ENCODE measurements around the gene STAT6. TPM values are rescaled to one million over a fixed set of nuclear protein-coding genes. Genes with fewer than 3 reads are reported as not detected.

Gene STAT6
- polyA plus RNA-seq, 1 experiment, result 79.5 TPM

DNA sequence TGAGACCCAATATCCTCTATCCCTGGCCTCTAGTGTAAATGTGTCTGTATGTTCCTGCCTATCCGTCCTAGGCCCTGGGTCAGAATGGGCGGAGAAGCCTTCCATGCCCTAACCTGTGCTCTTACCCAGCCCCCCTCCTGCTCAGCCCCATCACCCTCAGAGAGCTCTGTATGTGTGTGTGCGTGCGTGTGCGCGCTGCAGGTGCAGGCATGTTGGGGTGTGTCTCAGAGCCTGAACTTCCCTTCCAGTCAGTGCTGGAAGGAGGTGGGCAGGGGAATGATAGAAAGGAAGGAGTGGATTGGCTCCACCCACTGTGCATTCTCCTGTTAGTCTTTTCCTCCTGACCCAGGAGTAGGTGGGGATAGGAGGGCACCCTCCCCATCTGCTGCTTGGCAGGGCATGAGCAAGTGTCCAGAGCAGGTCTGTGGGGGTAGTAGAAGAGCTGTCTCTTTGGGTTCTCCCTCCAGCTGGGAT lies 15.0 kb downstream of the STAT6 start:
- Histone ChIP-seq H3K9me3 (ENCODE audit: control insufficient read depth, insufficient read depth, low read length) (no peaks in the 10 kb centered on the region), H3K27me3 (ENCODE audit: control insufficient read depth, insufficient read depth, low read length) (no peaks in the 10 kb centered on the region), H3K27ac (ENCODE audit: low read depth, low read length) (peak overlapping the region; percentile 31), H3K4me3 (ENCODE audit: low read depth, low read length) (no peak overlapping the region)
- POLR2A ChIA-PET, result interaction anchor here (1.6 to 13.0 kb wide), 2 partner anchors 11 to 87 kb away, joined by 7 to 258 read pairs; partner anchors contain the start of gene STAT6
- CTCF ChIA-PET, result interaction anchor here (1.1 to 1.7 kb wide), 2 partner anchors 16 to 17 kb away, joined by 3 to 8 read pairs; no protein-coding TSS in a partner anchor
- TF ChIP-seq, protein P1, sequence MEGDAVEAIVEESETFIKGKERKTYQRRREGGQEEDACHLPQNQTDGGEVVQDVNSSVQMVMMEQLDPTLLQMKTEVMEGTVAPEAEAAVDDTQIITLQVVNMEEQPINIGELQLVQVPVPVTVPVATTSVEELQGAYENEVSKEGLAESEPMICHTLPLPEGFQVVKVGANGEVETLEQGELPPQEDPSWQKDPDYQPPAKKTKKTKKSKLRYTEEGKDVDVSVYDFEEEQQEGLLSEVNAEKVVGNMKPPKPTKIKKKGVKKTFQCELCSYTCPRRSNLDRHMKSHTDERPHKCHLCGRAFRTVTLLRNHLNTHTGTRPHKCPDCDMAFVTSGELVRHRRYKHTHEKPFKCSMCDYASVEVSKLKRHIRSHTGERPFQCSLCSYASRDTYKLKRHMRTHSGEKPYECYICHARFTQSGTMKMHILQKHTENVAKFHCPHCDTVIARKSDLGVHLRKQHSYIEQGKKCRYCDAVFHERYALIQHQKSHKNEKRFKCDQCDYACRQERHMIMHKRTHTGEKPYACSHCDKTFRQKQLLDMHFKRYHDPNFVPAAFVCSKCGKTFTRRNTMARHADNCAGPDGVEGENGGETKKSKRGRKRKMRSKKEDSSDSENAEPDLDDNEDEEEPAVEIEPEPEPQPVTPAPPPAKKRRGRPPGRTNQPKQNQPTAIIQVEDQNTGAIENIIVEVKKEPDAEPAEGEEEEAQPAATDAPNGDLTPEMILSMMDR (IDR thresholded peaks at IDR 0.05; ENCODE audit: low read depth, low read length), result no peak
- no peak for DNase-seq (ENCODE audit: low read depth, low spot score)

DNA sequence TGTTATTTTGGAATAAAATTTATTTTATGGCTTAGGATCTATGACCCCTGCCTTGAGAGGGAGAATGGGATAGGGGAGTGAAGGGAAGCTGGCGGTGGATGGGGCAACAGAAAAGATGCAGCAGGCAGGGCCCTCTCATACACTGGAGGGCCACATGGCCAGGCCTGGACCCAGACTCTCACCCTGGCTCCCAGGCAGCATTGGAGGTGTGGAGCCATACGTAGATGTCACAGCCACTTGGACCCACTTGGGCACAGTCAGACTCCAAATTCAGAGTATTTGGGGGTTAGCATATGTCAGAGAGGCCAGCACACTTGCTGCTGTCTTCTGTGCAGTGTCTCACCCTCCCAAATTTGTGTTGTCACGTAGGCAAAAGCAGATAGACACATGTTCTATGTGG lies 15.7 kb downstream of the STAT6 start:
- no peaks in the 10 kb centered on the region for H3K27me3 ChIP-seq (ENCODE audit: control insufficient read depth, insufficient read depth, low read length)
- no peak overlapping the region for H3K4me3 ChIP-seq (ENCODE audit: low read depth, low read length)
- ChIA-PET CTCF (interaction anchor here (0.6 to 1.1 kb wide), 2 partner anchors 14 to 16 kb away, joined by 3 to 5 read pairs; no protein-coding TSS in a partner anchor), POLR2A (interaction anchor here (1.6 to 13.0 kb wide), 2 partner anchors 12 to 87 kb away, joined by 7 to 258 read pairs; partner anchors contain the start of gene STAT6)
- no peak for DNase-seq (ENCODE audit: low read depth, low spot score)
- H3K27ac ChIP-seq (ENCODE audit: low read depth, low read length), result peak overlapping the region; percentile 57
- TF ChIP-seq, protein P1 (IDR thresholded peaks at IDR 0.05; ENCODE audit: low read depth, low read length), result no peak
- no peaks in the 10 kb centered on the region for H3K9me3 ChIP-seq (ENCODE audit: control insufficient read depth, insufficient read depth, low read length)

DNA sequence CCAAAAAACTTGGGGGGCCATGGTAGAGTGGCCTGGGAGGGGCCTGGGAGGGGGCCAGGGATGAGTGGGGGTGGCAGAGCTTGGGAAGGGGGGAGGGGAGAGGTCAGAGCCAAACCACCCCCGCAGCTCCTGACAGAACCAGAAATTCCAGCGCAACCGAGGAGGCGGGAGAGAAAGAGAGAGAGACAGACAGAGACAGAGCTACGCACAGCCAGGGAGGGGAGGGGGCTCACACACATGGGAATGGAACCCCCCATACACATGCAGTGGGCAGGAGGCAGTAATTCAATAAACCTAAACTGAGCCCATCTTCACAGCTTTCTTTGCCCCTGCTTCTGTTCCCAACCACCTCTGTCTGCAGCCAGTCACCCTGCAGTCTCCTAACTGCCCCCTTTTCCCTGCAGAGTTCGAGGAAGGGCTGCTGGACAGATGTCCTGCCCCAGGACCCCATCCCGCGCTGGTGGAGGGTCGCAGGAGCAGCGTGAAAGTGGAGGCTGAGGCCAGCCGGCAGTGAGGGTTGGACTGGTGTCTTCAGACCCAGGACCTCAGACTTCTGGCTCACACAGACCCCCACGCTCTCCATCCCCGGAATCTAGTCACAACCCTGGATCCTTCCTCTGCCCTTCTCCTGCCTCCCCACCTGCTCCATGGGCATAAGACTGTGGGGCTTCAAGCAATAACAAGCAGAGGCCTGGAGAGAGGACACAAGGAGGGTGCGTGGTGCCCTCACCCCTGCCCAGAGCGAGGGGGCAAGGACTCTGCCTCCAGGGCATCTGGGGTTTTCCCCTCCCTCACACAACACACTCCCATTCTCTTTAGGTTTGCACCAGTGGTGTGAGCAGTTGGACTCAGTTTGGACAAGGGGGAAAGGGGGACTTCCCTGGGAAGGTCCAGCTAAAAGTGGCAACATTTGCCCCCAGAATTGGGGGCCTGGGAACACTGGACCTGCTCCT lies 16.7 kb downstream of the STAT6 start:
- Histone ChIP-seq H3K27me3 (ENCODE audit: control insufficient read depth, insufficient read depth, low read length) (no peaks in the 10 kb centered on the region), H3K4me3 (ENCODE audit: low read depth, low read length) (peak overlapping the region; percentile 17; the same call in 1 of the 2 replicates), H3K27ac (ENCODE audit: low read depth, low read length) (peak overlapping the region; percentile 73), H3K9me3 (ENCODE audit: control insufficient read depth, insufficient read depth, low read length) (no peaks in the 10 kb centered on the region; the same call in 1 of the 2 replicates)
- ChIA-PET POLR2A (interaction anchor here (0.6 to 13.0 kb wide), 9 partner anchors 13 to 414 kb away, joined by 3 to 258 read pairs (median 4); partner anchors contain the start of genes LRP1, NACA, NEMP1 and STAT6), CTCF (interaction anchor here (0.6 to 3.4 kb wide), 11 partner anchors 11 to 552 kb away, joined by 3 to 27 read pairs (median 5); partner anchors contain the start of gene STAT6)
- TF ChIP-seq, protein P1 (IDR thresholded peaks at IDR 0.05; ENCODE audit: low read depth, low read length), result no peak
- DNase-seq (ENCODE audit: low read depth, low spot score), result no peak

DNA sequence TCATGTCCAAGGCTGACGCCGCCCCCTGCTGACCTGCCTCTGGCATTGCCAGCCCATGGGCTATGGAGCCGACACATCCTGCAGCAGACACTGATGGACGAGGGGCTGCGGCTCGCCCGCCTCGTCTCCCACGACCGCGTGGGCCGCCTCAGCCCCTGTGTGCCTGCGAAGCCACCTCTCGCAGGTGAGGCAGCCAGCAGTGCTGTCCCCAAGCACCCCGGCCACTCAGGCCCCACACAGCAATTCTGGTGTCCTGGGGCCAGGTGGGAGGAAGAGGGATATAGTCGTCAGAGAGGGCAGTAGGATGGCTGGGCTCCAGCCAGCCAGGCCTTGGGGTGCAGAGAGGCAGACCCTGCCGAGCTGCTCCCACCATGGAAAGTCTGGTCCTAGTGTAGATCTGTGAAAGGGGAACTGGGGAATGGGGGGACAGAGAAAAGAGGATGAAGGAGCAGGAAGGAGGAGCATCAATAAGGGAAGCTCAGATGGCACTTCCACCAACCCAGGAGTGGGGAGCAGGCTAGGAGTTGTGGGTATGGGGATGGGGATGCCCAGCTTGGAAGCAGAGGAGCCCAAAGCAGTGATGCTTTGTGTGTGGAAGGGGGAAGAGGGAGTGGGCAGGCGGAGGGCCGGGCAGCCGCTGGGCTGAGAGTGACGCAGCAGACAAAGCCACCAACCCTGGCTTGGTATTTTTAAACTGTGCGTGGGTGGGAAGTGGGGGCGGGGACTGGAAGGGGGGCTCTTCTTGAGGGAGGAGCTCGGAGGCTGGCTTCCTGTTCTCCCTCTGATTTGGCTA lies 17.6 kb downstream of the STAT6 start:
- ChIA-PET POLR2A (interaction anchor here (0.6 to 13.0 kb wide), 9 partner anchors 14 to 569 kb away, joined by 3 to 258 read pairs (median 4); partner anchors contain the start of genes LRP1, NACA, NEMP1 and STAT6), CTCF (interaction anchor here (0.6 to 3.4 kb wide), 11 partner anchors 12 to 551 kb away, joined by 3 to 27 read pairs (median 5); partner anchors contain the start of gene STAT6)
- H3K9me3 ChIP-seq (ENCODE audit: control insufficient read depth, insufficient read depth, low read length), result no peaks in the 10 kb centered on the region; the same call in 1 of the 2 replicates
- H3K4me3 ChIP-seq (ENCODE audit: low read depth, low read length), result peak overlapping the region; percentile 74
- peak; percentile 79 for DNase-seq (ENCODE audit: low read depth, low spot score)
- no peaks in the 10 kb centered on the region for H3K27me3 ChIP-seq (ENCODE audit: control insufficient read depth, insufficient read depth, low read length)
- TF ChIP-seq, protein P1 (IDR thresholded peaks at IDR 0.05; ENCODE audit: low read depth, low read length), result peak; percentile 63
- peak overlapping the region; percentile 75 for H3K27ac ChIP-seq (ENCODE audit: low read depth, low read length)
